Caki2 (cell line): ENCODE data around the gene FLRT2. TPM values are rescaled to one million over a fixed set of nuclear protein-coding genes. Genes with fewer than 3 reads are reported as not detected.

Experiments
- DNase-seq: peaks from one replicate; pipeline ENCODE4 v3.0.0-alpha.2; 2015; ENCODE audit warnings: low read depth
- in situ Hi-C: cut with HindIII; loops from 2 replicates; pipeline ENCODE4 v1.10.0; 2016; ENCODE audit warnings: low sequenced_read_pairs, low pct_unique_long_range_greater_than_20kb, mixed read lengths
- total RNA-seq: library from RNA; depleted of rRNA; stranded (reverse); fragments of >200 nt; shearing (Covaris generic); gene quantifications from 2 replicates; pipeline ENCODE4 v1.2.3, GENCODE V29; 2014; ENCODE audit warnings: low replicate concordance; rRNA removed

The FLRT2 gene, protein sequence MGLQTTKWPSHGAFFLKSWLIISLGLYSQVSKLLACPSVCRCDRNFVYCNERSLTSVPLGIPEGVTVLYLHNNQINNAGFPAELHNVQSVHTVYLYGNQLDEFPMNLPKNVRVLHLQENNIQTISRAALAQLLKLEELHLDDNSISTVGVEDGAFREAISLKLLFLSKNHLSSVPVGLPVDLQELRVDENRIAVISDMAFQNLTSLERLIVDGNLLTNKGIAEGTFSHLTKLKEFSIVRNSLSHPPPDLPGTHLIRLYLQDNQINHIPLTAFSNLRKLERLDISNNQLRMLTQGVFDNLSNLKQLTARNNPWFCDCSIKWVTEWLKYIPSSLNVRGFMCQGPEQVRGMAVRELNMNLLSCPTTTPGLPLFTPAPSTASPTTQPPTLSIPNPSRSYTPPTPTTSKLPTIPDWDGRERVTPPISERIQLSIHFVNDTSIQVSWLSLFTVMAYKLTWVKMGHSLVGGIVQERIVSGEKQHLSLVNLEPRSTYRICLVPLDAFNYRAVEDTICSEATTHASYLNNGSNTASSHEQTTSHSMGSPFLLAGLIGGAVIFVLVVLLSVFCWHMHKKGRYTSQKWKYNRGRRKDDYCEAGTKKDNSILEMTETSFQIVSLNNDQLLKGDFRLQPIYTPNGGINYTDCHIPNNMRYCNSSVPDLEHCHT
- under 0.01 and 0.07 TPM in 2 replicates for total RNA-seq

DNA sequence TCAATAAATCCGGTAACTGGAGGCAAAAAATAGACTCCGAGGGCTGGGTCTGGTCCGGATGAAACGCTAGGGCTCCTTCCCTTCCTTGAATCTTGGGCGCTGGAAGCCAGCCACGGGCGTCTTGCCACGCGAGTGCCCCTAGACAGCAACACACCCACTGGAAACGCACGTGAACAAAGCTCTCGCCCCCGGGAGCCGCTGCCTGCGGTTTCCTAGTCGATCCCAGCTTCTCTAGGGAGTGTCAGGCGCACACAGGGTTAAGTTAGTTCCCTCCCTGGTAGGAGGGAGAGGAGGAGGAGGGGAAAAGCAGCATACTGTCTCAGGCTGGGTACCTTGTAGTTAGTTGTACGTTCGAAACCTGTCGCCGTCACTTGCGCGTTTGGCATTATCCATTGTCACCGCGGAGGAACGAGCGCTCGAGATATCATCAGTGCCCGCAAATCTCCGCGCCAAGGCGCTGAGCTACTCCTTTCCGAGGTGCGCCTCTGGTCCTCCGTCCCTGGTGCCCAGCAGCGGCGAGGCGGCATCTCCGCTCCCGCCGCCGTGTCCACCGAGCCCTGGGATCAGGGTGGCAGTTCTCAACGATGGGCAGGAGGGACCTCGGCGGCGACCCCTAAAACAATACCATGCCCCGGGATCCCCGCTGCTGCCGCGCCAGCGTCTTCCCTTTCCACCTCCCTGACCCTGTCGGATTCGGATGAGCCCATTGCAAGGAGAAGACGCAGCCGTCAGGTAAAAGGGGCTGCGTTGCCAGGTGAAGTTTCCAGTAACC is at the start of gene FLRT2:
Gene FLRT2, plus strand, starts transcription at position 342 of the 772 bp plus-strand sequence. CDS start 91,371 bp downstream, outside the sequence.
- in situ Hi-C loops = no loop called here
- peak; percentile 43 for DNase-seq

GRCh38 chr14:85481471-85481870 is 48.5 kb upstream of the FLRT2 start:
- in situ Hi-C loops = no loop called here
- DNase-seq = no peak

DNA sequence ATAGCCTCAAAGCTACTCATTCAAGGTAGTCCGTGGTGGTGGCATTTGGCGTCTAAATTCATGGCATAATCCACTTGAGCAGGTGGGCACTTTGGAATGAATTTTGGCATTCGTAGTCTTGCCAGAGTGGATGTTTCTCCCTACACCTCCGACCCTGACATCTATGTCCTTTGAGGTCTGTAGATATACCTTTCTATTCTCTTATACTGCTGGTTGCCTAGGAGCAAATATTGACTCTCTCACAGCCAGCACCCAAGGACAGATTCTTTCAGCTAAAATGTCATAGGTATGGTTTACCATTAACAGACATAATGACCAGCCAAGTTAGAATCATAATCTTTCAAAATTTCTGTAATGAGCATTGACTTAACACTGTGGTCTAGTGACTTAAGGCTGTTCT is 47.4 kb upstream of the FLRT2 start:
- DNase-seq = no peak
- in situ Hi-C loops = no loop called here

GRCh38 chr14:85483037-85483436 is 46.9 kb upstream of the FLRT2 start:
- DNase-seq = no peak
- in situ Hi-C loops = no loop called here

- in situ Hi-C loops = no loop called here
Measured at GRCh38 chr14:85483652-85484051, 46.3 kb upstream of the FLRT2 start.

DNA sequence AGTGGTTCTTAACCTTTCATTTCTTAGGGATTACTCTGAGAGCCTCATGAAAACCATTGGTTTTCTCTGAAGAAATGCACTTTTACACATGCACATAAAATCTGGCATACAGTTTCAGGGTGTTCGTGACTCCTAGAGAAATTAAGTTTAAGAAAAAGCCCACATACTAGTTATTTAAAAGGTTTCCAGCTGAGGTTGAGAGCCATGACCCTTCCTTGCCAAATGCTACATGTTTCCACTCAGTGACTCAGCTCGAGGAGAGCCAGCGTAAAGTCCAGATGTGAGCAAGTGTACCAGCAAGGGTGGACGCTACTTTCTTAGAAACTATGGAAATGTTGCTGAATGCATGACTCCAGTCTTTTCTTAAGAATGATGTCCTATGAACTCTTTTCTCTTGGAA is 42.7 kb upstream of the FLRT2 start:
- in situ Hi-C loops = no loop called here

More at GRCh38 chr14:85483652-85484051, 46.3 kb upstream of the FLRT2 start:
- DNase-seq = no peak

DNA sequence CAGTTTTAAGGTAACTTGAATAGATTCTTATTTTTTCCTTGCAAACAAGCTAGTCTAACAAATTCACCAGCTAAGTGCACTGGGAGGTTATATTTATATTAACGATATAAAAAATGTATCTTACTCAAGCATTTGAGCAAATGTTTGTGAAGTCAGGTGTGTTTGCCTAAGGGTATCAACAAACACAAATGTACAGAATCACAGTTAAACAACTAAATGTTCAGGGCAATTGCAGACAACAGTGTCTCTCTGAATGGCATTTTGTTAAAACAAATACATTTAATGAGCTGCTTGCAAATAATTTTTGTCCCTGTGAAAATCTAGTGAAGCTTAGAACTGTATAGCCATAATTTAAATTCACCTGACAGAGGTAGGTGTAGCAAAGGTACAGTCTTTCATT is 28.2 kb upstream of the FLRT2 start:
- DNase-seq = no peak
- in situ Hi-C loops = no loop called here

More for the DNA sequence above, 42.7 kb upstream of the FLRT2 start:
- no peak for DNase-seq

- in situ Hi-C loops = no loop called here
- DNase-seq = no peak
Measured at GRCh38 chr14:85508863-85509262, 21.1 kb upstream of the FLRT2 start.

- DNase-seq = no peak
- in situ Hi-C loops = no loop called here
Measured at GRCh38 chr14:85512451-85512850, 17.5 kb upstream of the FLRT2 start.

DNA sequence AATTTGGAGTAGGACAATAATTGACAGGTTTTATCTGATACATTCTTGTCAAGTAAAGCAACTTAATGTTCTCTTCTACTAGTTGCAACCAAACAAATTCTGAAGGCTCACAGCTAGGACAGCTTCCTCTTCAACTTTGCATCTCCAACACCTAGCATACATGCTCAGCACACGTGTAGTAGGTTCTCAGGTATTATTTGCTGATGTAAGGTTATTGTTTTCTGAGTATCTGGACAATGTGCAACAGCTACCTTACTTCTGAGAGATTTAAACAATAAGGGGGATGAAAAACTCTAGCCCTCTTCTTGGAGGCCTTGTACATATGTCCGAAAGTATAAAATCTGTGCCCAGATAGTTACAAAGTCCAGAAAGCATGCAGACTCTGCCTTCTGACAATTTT is 15.5 kb upstream of the FLRT2 start:
- in situ Hi-C loops = no loop called here
- no peak for DNase-seq

- in situ Hi-C loops = no loop called here
- DNase-seq = no peak
Measured at GRCh38 chr14:85516239-85517113, 13.5 kb upstream of the FLRT2 start.

DNA sequence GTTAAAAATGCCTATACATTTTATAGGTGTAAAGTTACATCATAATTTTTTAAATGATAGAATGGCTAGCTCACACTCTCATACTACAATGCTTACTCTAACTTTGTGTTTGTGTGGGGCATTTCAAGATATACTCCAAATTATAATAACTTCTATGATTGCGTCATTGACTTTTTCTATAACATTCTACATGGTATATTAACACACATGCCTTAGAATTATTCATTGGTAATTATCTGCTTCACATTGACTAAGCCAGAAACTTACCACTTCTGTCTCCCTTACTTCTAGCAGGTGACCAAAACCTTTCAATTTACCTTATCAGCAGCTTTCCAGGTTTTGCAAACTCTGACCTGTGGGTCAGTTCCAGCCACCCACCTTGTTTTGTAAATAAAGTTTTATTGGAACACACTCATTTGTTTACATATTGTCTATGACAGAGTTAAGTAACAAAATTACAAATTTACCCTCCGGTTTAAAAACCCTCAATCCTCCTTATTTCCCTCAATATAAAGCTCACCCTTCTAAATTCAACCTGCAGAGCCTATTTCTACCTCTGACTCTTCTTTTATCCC is 12.7 kb upstream of the FLRT2 start:
- in situ Hi-C loops = no loop called here
- DNase-seq = no peak

GRCh38 chr14:85519661-85520305 is 10.2 kb upstream of the FLRT2 start:
- DNase-seq = no peak
- in situ Hi-C loops = no loop called here

DNA sequence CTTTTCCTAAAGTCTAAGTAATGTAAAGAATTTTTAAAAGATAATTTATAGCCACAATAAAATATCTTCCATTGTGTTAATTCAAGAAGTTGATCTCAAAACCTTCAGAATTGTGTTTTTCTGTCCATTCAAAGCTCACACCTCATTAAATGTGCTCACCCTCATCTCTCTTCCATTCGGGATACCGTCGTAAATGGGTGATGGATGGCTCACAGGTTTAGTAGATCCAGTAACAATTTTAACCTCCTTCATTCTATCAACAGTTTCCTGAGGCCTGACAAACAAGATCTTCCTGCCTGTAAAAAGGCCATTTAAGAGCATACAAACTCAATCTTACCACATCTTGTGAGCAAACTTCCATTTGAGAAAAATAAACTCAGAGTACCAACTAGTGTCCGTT is 9.4 kb upstream of the FLRT2 start:
- in situ Hi-C loops = no loop called here
- DNase-seq = no peak

GRCh38 chr14:85523624-85524023 is 6.3 kb upstream of the FLRT2 start:
- in situ Hi-C loops = no loop called here
- no peak for DNase-seq

DNA sequence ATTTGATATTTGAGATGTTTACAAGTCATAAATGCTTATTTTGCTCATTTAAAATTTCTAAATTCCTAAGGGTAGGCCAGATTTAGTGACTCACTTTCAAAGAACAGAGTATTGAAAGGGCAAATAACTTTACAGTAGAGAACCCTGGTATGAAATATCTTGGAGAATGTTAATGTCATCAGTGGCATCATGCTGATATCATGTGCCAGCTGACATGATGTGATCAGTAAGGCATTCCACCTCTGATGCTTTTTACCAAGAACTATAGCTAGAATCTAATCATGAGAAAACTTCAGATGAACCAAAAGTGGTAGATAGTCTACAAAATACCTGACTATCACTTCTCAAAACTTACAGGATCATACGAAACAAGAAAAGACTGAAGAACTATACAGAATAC is 2.9 kb upstream of the FLRT2 start:
- no peak for DNase-seq
- in situ Hi-C loops = no loop called here

- no peak for DNase-seq
- in situ Hi-C loops = no loop called here
Measured at GRCh38 chr14:85527445-85528035, 2.4 kb upstream of the FLRT2 start.
